Upper lobe of left lung (tissue), 6 donors: Measurements from ENCODE around the gene ZDHHC9. TPM values are rescaled to one million over a fixed set of nuclear protein-coding genes. Genes with fewer than 3 reads are reported as not detected.

Source experiments
- ATAC-seq, 2 donors: fragments of 200-7000 bp; cut with Tn5 transposase; one replicate each; pipeline ENCODE4 v1.9.1; 2022; ENCODE audit warnings: mild to moderate bottlenecking in 2 of 2, moderate library complexity in 2 of 2; ENCODE audit not compliant: low FRiP score in 2 of 2
- DNase-seq, 2 donors: peaks; one replicate each; pipeline ENCODE4 v3.0.0-alpha.2; 2019 to 2020
- H3K27ac ChIP-seq, 4 donors: fragments of 200-600 bp; sonication (generic); one replicate each; pipeline ENCODE4 v1.5.1; 2016 to 2019
- H3K27me3 ChIP-seq, 4 donors: fragments of 200-600 bp; sonication (generic); one replicate each; pipeline ENCODE4 v1.5.1; 2017 to 2019
- H3K36me3 ChIP-seq, 4 donors: fragments of 200-600 bp; sonication (generic); one replicate each; pipeline ENCODE4 v1.5.1; 2016 to 2019
- H3K4me1 ChIP-seq, 4 donors: fragments of 200-600 bp; sonication (generic); one replicate each; pipeline ENCODE4 v1.5.1; 2018 to 2019
- H3K4me3 ChIP-seq, 4 donors: fragments of 200-600 bp; sonication (generic); one replicate each; pipeline ENCODE4 v1.5.1; 2017 to 2019; ENCODE audit warnings: mild to moderate bottlenecking in 2 of 4, moderate library complexity in 1 of 4
- H3K9me3 ChIP-seq, 4 donors: fragments of 200-600 bp; sonication (generic); one replicate each; pipeline ENCODE4 v1.5.1; 2018 to 2019
- EP300 ChIP-seq, 4 donors: sonication (generic); formaldehyde crosslinking; IDR thresholded peaks; one replicate each; pipeline ENCODE4 v1.5.1; 2017; ENCODE audit warnings: antibody characterized with exemption in 4 of 4, control low read depth in 2 of 4
- POLR2A ChIP-seq, 4 donors: fragments of 450-650 bp; IDR thresholded peaks; one replicate each; pipeline ENCODE4 v1.5.1; 2016 to 2017; ENCODE audit warnings: antibody characterized with exemption in 4 of 4, mild to moderate bottlenecking in 2 of 4
- POLR2AphosphoS5 ChIP-seq, 2 donors: sonication (generic); formaldehyde crosslinking; IDR thresholded peaks; one replicate each; pipeline ENCODE4 v1.5.1; 2017; ENCODE audit warnings: antibody characterized with exemption in 2 of 2
- WGBS, 2 donors: methylation state at CpG; one replicate each; pipeline ENCODE4 v1.1.5; 2017 to 2018; 5-methylcytosine and 5-hydroxymethylcytosine counted together
- total RNA-seq, 6 donors: library from RNA; depleted of rRNA in 4 of 6; stranded (reverse); fragments of >200 nt in 4 of 6; gene quantifications; one replicate each; pipeline versions ENCODE4 v1.1.0 to v1.2.1, GENCODE V29; 2016 to 2021
- TF ChIP-seq, protein P1 (sequence below), 6 experiments: fragments of 450-650 bp in 4 of 6; fragments of 200-600 bp in 2 of 6; sonication (generic) in 2 of 6; IDR thresholded peaks; one replicate each; pipeline ENCODE4 v1.5.1; 2016 to 2019; ENCODE audit warnings: antibody characterized with exemption in 6 of 6
- donor health status: DM: no; HTN: no; CAD: no; lungs with moderate emphysema.
- donor health status: DM: no; HTN: yes; CAD: no; lungs with severe emphysema.

ZDHHC9 gene
- total RNA-seq, 6 donors from 2014 or later, result 16.8 to 67.8 (median 41.7) TPM

DNA sequence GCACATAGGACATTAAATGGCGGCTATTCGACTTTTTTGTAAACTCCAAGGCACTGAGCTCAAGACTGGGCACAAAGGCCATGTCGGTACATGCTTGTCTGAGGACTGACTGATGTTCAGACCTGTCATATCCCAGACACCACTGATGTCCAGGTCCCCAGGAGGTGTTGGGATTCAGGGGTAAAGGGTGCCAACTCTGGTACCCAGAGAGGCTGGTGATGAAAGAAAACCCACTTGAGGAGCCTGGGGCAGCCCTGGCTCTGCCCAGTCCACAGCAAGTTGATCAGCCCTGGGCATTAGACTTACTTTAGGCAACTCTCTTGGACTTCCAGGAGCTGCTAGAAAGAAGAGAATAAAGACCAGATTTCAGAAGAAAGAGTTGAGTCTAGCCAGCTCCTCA lies 45.2 kb downstream of the ZDHHC9 start:
- ATAC-seq (no peak), DNase-seq (no peak)
- Histone ChIP-seq H3K9me3 (no peaks in the 10 kb centered on the region), H3K27me3 (no peaks in the 10 kb centered on the region), H3K4me3 (no peak overlapping the region), H3K27ac (no peak overlapping the region), H3K36me3 (peaks cover 0 to 9% (median under 1%) of the 10 kb centered on the region in 4 donors), H3K4me1 (no peaks in the 10 kb centered on the region)
- 86 to 95% methylated on average over 3 of the region's 3 CpGs for WGBS, 2 donors
- TF ChIP-seq POLR2AphosphoS5 (IDR thresholded peaks at IDR 0.05) (no peak), POLR2A (IDR thresholded peaks at IDR 0.05) (no peak), EP300 (IDR thresholded peaks at IDR 0.05) (no peak)
- TF ChIP-seq, protein P1, sequence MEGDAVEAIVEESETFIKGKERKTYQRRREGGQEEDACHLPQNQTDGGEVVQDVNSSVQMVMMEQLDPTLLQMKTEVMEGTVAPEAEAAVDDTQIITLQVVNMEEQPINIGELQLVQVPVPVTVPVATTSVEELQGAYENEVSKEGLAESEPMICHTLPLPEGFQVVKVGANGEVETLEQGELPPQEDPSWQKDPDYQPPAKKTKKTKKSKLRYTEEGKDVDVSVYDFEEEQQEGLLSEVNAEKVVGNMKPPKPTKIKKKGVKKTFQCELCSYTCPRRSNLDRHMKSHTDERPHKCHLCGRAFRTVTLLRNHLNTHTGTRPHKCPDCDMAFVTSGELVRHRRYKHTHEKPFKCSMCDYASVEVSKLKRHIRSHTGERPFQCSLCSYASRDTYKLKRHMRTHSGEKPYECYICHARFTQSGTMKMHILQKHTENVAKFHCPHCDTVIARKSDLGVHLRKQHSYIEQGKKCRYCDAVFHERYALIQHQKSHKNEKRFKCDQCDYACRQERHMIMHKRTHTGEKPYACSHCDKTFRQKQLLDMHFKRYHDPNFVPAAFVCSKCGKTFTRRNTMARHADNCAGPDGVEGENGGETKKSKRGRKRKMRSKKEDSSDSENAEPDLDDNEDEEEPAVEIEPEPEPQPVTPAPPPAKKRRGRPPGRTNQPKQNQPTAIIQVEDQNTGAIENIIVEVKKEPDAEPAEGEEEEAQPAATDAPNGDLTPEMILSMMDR (IDR thresholded peaks at IDR 0.05), result no peak

DNA sequence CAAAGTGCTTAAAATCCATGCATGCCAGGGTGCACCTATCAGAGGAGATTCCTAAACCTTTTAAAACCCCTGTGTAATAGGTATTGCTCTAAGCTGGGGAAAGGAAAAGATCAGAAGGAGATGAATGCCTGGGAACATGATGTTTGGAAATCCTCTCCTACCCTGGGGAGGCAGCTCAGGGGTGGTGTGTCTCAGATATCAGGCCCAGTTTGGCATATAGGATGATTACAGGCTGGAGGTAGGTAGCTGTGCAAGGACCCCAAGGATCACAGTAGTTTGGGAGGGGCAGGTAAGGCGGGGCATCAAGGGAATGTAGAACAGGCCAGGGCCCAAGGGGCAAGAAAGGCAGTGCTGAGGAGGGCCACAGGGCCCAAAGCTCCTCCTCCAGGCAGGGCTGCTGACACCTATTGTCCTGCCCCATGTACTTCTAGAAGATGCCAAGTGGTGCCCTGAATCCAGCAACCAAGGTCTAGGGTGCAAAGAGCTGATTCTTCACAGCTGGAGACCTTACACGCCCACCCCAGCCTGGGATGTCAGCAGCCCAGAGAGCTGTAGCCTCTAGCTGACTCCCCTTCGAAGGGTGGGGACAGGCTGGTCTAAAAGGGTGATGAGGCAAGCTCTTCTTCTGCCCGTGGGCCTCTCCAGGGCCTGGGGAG lies 46.3 kb downstream of the ZDHHC9 start:
- H3K36me3 ChIP-seq, result peaks cover 0 to 10% (median 3%) of the 10 kb centered on the region in 4 donors
- H3K4me3 ChIP-seq, result no peak overlapping the region
- 70 to 83% methylated on average over 1 to 4 of the region's 4 CpGs for WGBS, 2 donors
- DNase-seq (no peak), ATAC-seq (no peak)
- no peaks in the 10 kb centered on the region for H3K27me3 ChIP-seq
- no peak overlapping the region for H3K27ac ChIP-seq
- TF ChIP-seq POLR2AphosphoS5 (IDR thresholded peaks at IDR 0.05) (no peak), POLR2A (IDR thresholded peaks at IDR 0.05) (no peak), EP300 (IDR thresholded peaks at IDR 0.05) (no peak)
- TF ChIP-seq, protein P1 (IDR thresholded peaks at IDR 0.05), result no peak
- no peaks in the 10 kb centered on the region for H3K4me1 ChIP-seq
- no peaks in the 10 kb centered on the region for H3K9me3 ChIP-seq

DNA sequence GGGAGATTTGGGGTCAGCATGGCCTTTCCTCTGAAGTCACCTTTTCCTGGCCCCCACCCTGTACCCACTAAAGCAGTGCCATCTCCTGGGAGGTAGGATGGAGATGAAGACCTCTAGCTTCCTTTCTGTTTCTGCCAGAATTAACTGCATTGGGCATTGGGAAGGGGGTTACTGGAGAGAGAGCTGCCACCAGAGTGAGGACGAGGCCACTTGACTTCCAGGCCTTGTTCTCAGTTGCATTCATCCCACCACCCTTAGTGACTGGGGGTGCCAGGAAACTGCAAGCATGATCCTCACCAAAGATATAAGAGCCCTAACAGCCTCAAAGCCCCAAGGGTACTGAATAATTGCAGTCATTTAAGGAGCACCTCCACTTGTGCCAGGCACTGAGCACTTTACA lies 48.1 kb downstream of the ZDHHC9 start:
- Histone ChIP-seq H3K4me1 (no peaks in the 10 kb centered on the region), H3K9me3 (no peaks in the 10 kb centered on the region), H3K27ac (no peak overlapping the region), H3K36me3 (peaks cover 0 to 10% (median 3%) of the 10 kb centered on the region in 4 donors), H3K4me3 (no peak overlapping the region), H3K27me3 (no peaks in the 10 kb centered on the region)
- TF ChIP-seq EP300 (IDR thresholded peaks at IDR 0.05) (no peak), POLR2AphosphoS5 (IDR thresholded peaks at IDR 0.05) (no peak), POLR2A (IDR thresholded peaks at IDR 0.05) (no peak)
- TF ChIP-seq, protein P1 (IDR thresholded peaks at IDR 0.05), result no peak
- DNase-seq, result no peak
- ATAC-seq, result no peak
- WGBS, 2 donors, result 64% methylated on average over 1 of the region's 1 CpG; no CpG with 5 or more reads in 1 of the 2 donors

DNA sequence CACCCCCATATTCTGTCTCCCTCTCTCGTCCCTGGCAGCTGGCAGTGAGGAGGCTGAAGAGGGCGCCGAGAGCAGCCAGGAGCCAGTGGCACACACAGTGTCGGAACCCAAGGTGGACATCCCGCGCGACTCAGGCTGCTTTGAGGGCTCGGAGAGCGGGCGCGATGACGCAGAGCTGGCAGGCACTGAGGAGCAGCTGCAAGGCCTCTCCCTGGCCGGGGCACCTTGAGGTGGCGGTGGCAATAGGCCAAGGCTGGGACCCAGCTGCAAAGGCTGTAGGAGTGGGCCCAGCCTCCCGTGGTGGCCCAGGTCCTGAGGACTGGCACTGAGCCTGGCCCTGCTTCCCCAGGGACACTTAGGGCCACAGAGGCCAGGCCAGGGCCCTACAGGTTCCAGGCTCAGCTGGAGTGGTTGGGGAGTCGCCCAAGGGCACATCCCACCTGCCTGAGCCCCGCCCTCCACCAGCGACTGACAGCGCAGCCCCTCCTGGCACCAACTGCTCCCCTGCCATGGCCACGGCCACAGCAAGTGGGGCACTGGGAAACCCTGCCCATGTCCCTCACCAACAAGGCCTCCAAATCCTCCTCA lies 50.0 kb downstream of the ZDHHC9 start:
- no peak for ATAC-seq
- Histone ChIP-seq H3K4me3 (no peak overlapping the region), H3K9me3 (no peaks in the 10 kb centered on the region), H3K36me3 (peaks cover 0 to 10% (median 3%) of the 10 kb centered on the region in 4 donors), H3K27me3 (no peaks in the 10 kb centered on the region), H3K27ac (no peak overlapping the region), H3K4me1 (no peaks in the 10 kb centered on the region)
- TF ChIP-seq, protein P1 (IDR thresholded peaks at IDR 0.05), result no peak
- TF ChIP-seq POLR2A (IDR thresholded peaks at IDR 0.05) (no peak), EP300 (IDR thresholded peaks at IDR 0.05) (no peak), POLR2AphosphoS5 (IDR thresholded peaks at IDR 0.05) (no peak)
- DNase-seq, result peak in 1 of 2 donors; percentile 47
- WGBS, 2 donors, result 83% methylated on average over 20 of the region's 20 CpGs; no CpG with 5 or more reads in 1 of the 2 donors
